ENCODE measurements around the gene PRUNE2. TPM values are rescaled to one million over a fixed set of nuclear protein-coding genes. Genes with fewer than 3 reads are reported as not detected.

Gene PRUNE2
- total RNA-seq, 1 donor from 2014 or later, result 6.7 TPM

DNA sequence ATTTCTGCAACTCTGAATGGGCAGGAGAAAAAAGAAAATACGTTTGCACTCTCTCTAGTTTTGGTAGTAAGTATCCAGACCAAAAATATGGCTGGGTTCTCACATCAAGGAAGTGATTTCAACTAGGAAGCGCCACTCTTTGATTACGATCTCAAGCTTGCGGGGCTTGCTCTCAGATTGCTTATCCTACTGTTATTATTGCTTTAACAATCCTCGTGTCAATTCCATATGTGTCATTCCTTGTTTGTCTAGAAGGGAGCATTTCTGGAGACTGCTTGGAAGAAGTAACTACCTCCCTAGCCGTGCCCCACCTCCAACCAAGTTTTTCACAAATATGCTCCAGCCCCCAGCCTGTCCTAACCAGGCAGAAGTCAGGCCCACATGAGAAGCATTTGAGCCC lies 3.5 kb downstream of the PRUNE2 start:
- H3K9me3 Mint-ChIP-seq (ENCODE audit: unreplicated experiment), result no peaks in the 10 kb centered on the region
- peaks cover 12% of the 10 kb centered on the region for H3K27me3 Mint-ChIP-seq (ENCODE audit: unreplicated experiment)
- peaks cover 19% of the 10 kb centered on the region for H3K4me1 Mint-ChIP-seq (ENCODE audit: unreplicated experiment)
- no peaks in the 10 kb centered on the region for H3K36me3 Mint-ChIP-seq (ENCODE audit: low read depth, unreplicated experiment)
- H3K4me3 Mint-ChIP-seq (ENCODE audit: unreplicated experiment), result no peak overlapping the region
- H3K27ac Mint-ChIP-seq (ENCODE audit: unreplicated experiment), result no peak overlapping the region
- no peak for DNase-seq (ENCODE audit: low spot score)
- TF ChIP-seq, protein P1, sequence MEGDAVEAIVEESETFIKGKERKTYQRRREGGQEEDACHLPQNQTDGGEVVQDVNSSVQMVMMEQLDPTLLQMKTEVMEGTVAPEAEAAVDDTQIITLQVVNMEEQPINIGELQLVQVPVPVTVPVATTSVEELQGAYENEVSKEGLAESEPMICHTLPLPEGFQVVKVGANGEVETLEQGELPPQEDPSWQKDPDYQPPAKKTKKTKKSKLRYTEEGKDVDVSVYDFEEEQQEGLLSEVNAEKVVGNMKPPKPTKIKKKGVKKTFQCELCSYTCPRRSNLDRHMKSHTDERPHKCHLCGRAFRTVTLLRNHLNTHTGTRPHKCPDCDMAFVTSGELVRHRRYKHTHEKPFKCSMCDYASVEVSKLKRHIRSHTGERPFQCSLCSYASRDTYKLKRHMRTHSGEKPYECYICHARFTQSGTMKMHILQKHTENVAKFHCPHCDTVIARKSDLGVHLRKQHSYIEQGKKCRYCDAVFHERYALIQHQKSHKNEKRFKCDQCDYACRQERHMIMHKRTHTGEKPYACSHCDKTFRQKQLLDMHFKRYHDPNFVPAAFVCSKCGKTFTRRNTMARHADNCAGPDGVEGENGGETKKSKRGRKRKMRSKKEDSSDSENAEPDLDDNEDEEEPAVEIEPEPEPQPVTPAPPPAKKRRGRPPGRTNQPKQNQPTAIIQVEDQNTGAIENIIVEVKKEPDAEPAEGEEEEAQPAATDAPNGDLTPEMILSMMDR (IDR thresholded peaks at IDR 0.05; ENCODE audit: unreplicated experiment), result no peak

DNA sequence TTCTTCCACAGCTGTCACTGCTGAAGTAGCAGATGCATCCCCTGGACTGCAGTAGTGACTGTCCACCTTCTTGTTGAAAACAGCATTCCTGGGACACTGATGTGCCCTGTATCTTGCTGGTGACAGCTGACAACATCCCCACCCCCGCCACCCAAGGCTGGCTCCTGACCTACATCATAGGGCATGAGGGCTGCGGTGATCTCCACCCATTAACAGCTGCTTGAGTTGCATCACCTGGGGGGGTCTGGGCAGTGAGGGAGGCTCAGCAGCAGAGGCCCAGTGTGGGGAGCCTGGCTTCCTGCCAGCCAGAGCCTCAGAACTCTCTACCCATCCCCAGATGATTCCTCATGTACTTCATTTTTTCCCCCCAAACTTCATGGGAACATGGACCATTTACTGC lies 4.1 kb downstream of the PRUNE2 start:
- no peak for DNase-seq (ENCODE audit: low spot score)
- Mint-ChIP-seq H3K27ac (ENCODE audit: unreplicated experiment) (no peak overlapping the region), H3K27me3 (ENCODE audit: unreplicated experiment) (peaks cover 10% of the 10 kb centered on the region), H3K4me3 (ENCODE audit: unreplicated experiment) (no peak overlapping the region), H3K4me1 (ENCODE audit: unreplicated experiment) (peaks cover 19% of the 10 kb centered on the region), H3K36me3 (ENCODE audit: low read depth, unreplicated experiment) (no peaks in the 10 kb centered on the region), H3K9me3 (ENCODE audit: unreplicated experiment) (no peaks in the 10 kb centered on the region)
- TF ChIP-seq, protein P1 (IDR thresholded peaks at IDR 0.05; ENCODE audit: unreplicated experiment), result no peak

- no peak overlapping the region for H3K4me3 Mint-ChIP-seq (ENCODE audit: unreplicated experiment)
- H3K4me1 Mint-ChIP-seq (ENCODE audit: unreplicated experiment), result peaks cover 16% of the 10 kb centered on the region
- peaks cover 6% of the 10 kb centered on the region for H3K27me3 Mint-ChIP-seq (ENCODE audit: unreplicated experiment)
- no peaks in the 10 kb centered on the region for H3K9me3 Mint-ChIP-seq (ENCODE audit: unreplicated experiment)
- TF ChIP-seq, protein P1 (IDR thresholded peaks at IDR 0.05; ENCODE audit: unreplicated experiment), result no peak
- DNase-seq (ENCODE audit: low spot score), result no peak
- no peaks in the 10 kb centered on the region for H3K36me3 Mint-ChIP-seq (ENCODE audit: low read depth, unreplicated experiment)
- no peak overlapping the region for H3K27ac Mint-ChIP-seq (ENCODE audit: unreplicated experiment)
These were observed 5.0 kb downstream of the PRUNE2 start for GRCh38 chr9:76900884-76901440.

DNA sequence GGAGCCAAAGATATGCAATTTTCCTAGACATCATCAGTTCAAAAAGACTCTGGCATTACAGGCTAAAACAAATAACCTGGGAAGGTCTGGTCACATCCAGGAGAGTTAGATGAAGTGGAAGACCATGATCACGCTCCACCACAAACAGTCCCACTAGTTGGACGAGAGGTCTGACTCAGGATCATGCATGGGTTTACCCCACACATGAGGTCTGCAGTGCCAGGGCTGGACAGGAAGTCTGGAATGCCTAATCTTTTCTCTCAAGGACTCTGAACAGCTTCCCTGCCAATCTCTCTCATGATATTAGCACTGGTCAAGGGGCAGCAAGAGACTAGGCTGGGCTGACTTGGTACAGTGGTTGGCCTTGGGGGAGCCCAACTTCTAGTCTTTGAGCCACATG lies 7.1 kb downstream of the PRUNE2 start:
- peaks cover 7% of the 10 kb centered on the region for H3K4me1 Mint-ChIP-seq (ENCODE audit: unreplicated experiment)
- no peaks in the 10 kb centered on the region for H3K27me3 Mint-ChIP-seq (ENCODE audit: unreplicated experiment)
- TF ChIP-seq, protein P1 (IDR thresholded peaks at IDR 0.05; ENCODE audit: unreplicated experiment), result no peak
- no peaks in the 10 kb centered on the region for H3K9me3 Mint-ChIP-seq (ENCODE audit: unreplicated experiment)
- H3K4me3 Mint-ChIP-seq (ENCODE audit: unreplicated experiment), result no peak overlapping the region
- no peak overlapping the region for H3K27ac Mint-ChIP-seq (ENCODE audit: unreplicated experiment)
- H3K36me3 Mint-ChIP-seq (ENCODE audit: low read depth, unreplicated experiment), result no peaks in the 10 kb centered on the region
- no peak for DNase-seq (ENCODE audit: low spot score)

DNA sequence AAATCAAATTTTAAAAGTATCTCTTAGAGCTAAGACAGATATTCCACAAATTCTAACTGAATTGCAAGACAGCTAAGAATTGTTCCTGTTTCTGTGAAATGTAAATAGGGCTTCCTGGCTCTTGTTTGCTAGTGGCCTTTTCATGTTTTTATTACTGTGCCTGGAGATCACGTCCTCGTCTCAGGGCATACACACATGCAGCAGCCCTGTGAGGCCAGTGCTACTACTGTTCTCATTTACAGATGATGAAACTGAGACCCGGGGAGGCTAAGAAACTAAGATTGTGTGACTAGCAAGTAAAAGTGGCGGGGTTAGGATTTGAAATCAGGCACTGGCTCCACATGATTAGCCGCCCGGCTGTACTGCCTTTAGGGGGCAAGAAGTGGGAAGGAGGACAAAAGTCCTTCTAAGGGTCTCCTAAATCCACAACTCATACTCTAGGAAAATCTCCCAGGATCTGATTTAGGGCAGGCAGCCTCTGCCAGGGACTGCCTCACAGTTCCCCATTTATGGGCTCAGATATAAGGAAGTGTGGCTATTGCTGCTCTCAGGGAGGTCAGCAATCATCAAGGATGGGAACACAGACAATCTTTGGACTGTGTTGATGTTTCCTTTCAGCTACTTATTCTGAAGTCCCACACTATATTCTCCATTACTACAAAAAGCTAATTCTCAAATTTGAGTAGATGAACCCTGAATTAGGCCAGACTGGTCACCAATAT lies 7.9 kb downstream of the PRUNE2 start:
- H3K36me3 Mint-ChIP-seq (ENCODE audit: low read depth, unreplicated experiment), result no peaks in the 10 kb centered on the region
- no peaks in the 10 kb centered on the region for H3K9me3 Mint-ChIP-seq (ENCODE audit: unreplicated experiment)
- no peak overlapping the region for H3K27ac Mint-ChIP-seq (ENCODE audit: unreplicated experiment)
- H3K4me1 Mint-ChIP-seq (ENCODE audit: unreplicated experiment), result peaks cover 7% of the 10 kb centered on the region
- H3K27me3 Mint-ChIP-seq (ENCODE audit: unreplicated experiment), result no peaks in the 10 kb centered on the region
- TF ChIP-seq, protein P1 (IDR thresholded peaks at IDR 0.05; ENCODE audit: unreplicated experiment), result no peak
- no peak for DNase-seq (ENCODE audit: low spot score)
- no peak overlapping the region for H3K4me3 Mint-ChIP-seq (ENCODE audit: unreplicated experiment)
